Cardiac atrium fibroblast (primary cell): ENCODE measurements around the gene MAP1LC3C. TPM values are rescaled to one million over a fixed set of nuclear protein-coding genes. Genes with fewer than 3 reads are reported as not detected.

Experiments used
- total RNA-seq: library from RNA; depleted of rRNA; stranded (reverse); fragments of >200 nt; gene quantifications from 2 replicates; pipeline ENCODE4 v1.2.3, GENCODE V29; 2015

MAP1LC3C gene
- 0.54 TPM in 1 of 2 replicates, not detected in the other for total RNA-seq

GRCh38 chr1:241999026-241999425, at the start of gene MAP1LC3C:
Gene MAP1LC3C, minus strand, starts transcription at chr1:241999098. Its CDS starts 90 bp downstream, at chr1:241999008.

GRCh38 chr1:241957692-241958494, 41.0 kb downstream of the MAP1LC3C start, which contains the start of gene BECN2:
Gene BECN2, plus strand, starts transcription at chr1:241957767. Its CDS starts 0 bp downstream, at chr1:241957767.

Other genes with a start within 250 kb of the MAP1LC3C start
- 2.2 and 5.2 TPM in 2 replicates for gene EXO1, start 150.9 kb downstream of the MAP1LC3C start, total RNA-seq
- not detected in 2 replicates for gene BECN2, start 41.3 kb downstream of the MAP1LC3C start, total RNA-seq